ENCODE measurements around the gene SHC2. TPM values are rescaled to one million over a fixed set of nuclear protein-coding genes. Genes with fewer than 3 reads are reported as not detected.

SHC2 gene
- total and polyA plus RNA-seq, 2 experiments from 2014 or later: 2.2 to 4.6 TPM

DNA sequence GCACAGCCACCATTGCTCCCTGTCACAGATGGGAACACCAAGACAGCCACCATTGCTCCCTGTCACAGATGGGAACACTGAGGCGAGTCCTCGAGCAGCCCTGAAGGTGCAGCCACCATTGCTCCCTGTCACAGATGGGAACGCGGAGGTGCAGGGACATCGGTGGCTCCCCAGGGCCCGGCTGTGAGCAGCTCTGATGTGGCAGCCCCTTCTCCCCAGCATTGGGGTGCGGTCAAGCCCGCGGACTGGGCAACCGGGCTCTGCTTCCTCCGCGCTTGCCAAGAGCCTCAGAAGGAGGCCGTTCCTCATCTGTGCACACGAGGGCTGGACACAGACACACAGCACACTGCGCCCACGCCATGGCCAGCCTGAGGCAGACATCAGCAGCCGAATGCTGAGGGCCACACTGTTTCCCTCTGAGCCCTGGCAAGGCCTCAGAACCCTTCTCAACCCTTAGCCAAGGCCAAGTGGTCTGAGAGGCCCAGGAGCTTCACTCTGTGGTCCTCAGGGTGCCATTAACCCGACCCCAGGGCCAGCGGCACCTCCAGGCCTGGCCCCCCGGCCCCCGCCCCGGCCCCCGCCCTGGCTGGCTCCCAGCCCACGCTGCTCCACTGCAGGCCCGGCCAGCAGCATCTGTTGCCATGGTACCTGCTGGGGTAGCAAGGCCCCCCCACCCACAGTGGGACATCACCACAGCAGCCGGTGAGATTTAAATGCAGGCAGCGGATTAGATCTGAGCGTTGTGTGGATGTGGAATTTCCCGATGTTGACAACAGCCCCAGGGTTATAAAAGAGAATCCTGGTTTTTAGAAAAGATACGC lies 70.2 kb downstream of the SHC2 start:
- Histone ChIP-seq H3K4me3 (no peak overlapping the region), H3K4me2 (no peak overlapping the region), H3K27me3 (ENCODE audit: insufficient read depth) (no peaks in the 10 kb centered on the region), H3K79me2 (replicated peaks; ENCODE audit: insufficient read depth) (no peaks in the 10 kb centered on the region), H3K4me1 (ENCODE audit: insufficient read depth) (peaks cover 11% of the 10 kb centered on the region; the same call in 1 of the 2 replicates), H3F3A (replicated peaks; ENCODE audit: low read depth) (peaks cover 6% of the 10 kb centered on the region), H2AFZ (no peak overlapping the region), H3K27ac (ENCODE audit: low read depth) (no peak overlapping the region), H3K9me2 (ENCODE audit: insufficient read depth) (0 out of 2 replicates have a peak, but pooled peaks cover 5% of the 10 kb centered on the region), H4K20me1 (replicated peaks; ENCODE audit: insufficient read depth) (no peaks in the 10 kb centered on the region), H3K36me3 (ENCODE audit: insufficient read depth) (no peaks in the 10 kb centered on the region)
- no peak for DNase-seq (ENCODE audit: low spot score)
- no peak overlapping the region for H3K4me3 Mint-ChIP-seq
- TF ChIP-seq ZNF114 (CRISPR knock-in tag; IDR thresholded peaks at IDR 0.05) (no peak), EZH2 (IDR thresholded peaks at IDR 0.05; ENCODE audit: low read depth, unreplicated experiment) (no peak), CREB1 (CRISPR knock-in tag; IDR thresholded peaks at IDR 0.05; ENCODE audit: low read depth) (no peak), STAT1 (IDR thresholded peaks at IDR 0.05; ENCODE audit: unreplicated experiment) (no peak), JUNB (IDR thresholded peaks at IDR 0.05; ENCODE audit: unreplicated experiment) (no peak), EZH2phosphoT487 (IDR thresholded peaks at IDR 0.05; ENCODE audit: unreplicated experiment) (no peak), ZNF331 (CRISPR knock-in tag; IDR thresholded peaks at IDR 0.05; ENCODE audit: low read depth) (no peak)
- TF ChIP-seq, protein P1, sequence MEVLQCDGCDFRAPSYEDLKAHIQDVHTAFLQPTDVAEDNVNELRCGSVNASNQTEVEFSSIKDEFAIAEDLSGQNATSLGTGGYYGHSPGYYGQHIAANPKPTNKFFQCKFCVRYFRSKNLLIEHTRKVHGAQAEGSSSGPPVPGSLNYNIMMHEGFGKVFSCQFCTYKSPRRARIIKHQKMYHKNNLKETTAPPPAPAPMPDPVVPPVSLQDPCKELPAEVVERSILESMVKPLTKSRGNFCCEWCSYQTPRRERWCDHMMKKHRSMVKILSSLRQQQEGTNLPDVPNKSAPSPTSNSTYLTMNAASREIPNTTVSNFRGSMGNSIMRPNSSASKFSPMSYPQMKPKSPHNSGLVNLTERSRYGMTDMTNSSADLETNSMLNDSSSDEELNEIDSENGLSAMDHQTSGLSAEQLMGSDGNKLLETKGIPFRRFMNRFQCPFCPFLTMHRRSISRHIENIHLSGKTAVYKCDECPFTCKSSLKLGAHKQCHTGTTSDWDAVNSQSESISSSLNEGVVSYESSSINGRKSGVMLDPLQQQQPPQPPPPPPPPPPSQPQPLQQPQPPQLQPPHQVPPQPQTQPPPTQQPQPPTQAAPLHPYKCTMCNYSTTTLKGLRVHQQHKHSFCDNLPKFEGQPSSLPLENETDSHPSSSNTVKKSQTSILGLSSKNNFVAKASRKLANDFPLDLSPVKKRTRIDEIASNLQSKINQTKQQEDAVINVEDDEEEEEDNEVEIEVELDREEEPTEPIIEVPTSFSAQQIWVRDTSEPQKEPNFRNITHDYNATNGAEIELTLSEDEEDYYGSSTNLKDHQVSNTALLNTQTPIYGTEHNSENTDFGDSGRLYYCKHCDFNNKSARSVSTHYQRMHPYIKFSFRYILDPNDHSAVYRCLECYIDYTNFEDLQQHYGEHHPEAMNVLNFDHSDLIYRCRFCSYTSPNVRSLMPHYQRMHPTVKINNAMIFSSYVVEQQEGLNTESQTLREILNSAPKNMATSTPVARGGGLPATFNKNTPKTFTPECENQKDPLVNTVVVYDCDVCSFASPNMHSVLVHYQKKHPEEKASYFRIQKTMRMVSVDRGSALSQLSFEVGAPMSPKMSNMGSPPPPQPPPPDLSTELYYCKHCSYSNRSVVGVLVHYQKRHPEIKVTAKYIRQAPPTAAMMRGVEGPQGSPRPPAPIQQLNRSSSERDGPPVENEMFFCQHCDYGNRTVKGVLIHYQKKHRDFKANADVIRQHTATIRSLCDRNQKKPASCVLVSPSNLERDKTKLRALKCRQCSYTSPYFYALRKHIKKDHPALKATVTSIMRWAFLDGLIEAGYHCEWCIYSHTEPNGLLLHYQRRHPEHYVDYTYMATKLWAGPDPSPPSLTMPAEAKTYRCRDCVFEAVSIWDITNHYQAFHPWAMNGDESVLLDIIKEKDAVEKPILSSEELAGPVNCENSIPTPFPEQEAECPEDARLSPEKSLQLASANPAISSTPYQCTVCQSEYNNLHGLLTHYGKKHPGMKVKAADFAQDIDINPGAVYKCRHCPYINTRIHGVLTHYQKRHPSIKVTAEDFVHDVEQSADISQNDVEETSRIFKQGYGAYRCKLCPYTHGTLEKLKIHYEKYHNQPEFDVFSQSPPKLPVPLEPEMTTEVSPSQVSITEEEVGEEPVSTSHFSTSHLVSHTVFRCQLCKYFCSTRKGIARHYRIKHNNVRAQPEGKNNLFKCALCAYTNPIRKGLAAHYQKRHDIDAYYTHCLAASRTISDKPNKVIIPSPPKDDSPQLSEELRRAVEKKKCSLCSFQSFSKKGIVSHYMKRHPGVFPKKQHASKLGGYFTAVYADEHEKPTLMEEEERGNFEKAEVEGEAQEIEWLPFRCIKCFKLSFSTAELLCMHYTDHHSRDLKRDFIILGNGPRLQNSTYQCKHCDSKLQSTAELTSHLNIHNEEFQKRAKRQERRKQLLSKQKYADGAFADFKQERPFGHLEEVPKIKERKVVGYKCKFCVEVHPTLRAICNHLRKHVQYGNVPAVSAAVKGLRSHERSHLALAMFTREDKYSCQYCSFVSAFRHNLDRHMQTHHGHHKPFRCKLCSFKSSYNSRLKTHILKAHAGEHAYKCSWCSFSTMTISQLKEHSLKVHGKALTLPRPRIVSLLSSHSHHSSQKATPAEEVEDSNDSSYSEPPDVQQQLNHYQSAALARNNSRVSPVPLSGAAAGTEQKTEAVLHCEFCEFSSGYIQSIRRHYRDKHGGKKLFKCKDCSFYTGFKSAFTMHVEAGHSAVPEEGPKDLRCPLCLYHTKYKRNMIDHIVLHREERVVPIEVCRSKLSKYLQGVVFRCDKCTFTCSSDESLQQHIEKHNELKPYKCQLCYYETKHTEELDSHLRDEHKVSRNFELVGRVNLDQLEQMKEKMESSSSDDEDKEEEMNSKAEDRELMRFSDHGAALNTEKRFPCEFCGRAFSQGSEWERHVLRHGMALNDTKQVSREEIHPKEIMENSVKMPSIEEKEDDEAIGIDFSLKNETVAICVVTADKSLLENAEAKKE (CRISPR knock-in tag; IDR thresholded peaks at IDR 0.05): no peak
- TF ChIP-seq, protein P2, sequence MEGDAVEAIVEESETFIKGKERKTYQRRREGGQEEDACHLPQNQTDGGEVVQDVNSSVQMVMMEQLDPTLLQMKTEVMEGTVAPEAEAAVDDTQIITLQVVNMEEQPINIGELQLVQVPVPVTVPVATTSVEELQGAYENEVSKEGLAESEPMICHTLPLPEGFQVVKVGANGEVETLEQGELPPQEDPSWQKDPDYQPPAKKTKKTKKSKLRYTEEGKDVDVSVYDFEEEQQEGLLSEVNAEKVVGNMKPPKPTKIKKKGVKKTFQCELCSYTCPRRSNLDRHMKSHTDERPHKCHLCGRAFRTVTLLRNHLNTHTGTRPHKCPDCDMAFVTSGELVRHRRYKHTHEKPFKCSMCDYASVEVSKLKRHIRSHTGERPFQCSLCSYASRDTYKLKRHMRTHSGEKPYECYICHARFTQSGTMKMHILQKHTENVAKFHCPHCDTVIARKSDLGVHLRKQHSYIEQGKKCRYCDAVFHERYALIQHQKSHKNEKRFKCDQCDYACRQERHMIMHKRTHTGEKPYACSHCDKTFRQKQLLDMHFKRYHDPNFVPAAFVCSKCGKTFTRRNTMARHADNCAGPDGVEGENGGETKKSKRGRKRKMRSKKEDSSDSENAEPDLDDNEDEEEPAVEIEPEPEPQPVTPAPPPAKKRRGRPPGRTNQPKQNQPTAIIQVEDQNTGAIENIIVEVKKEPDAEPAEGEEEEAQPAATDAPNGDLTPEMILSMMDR (conservative IDR thresholded peaks at IDR 0.05; ENCODE audit: low read depth in 2 of 2): no peak
- TF ChIP-seq, protein P3, sequence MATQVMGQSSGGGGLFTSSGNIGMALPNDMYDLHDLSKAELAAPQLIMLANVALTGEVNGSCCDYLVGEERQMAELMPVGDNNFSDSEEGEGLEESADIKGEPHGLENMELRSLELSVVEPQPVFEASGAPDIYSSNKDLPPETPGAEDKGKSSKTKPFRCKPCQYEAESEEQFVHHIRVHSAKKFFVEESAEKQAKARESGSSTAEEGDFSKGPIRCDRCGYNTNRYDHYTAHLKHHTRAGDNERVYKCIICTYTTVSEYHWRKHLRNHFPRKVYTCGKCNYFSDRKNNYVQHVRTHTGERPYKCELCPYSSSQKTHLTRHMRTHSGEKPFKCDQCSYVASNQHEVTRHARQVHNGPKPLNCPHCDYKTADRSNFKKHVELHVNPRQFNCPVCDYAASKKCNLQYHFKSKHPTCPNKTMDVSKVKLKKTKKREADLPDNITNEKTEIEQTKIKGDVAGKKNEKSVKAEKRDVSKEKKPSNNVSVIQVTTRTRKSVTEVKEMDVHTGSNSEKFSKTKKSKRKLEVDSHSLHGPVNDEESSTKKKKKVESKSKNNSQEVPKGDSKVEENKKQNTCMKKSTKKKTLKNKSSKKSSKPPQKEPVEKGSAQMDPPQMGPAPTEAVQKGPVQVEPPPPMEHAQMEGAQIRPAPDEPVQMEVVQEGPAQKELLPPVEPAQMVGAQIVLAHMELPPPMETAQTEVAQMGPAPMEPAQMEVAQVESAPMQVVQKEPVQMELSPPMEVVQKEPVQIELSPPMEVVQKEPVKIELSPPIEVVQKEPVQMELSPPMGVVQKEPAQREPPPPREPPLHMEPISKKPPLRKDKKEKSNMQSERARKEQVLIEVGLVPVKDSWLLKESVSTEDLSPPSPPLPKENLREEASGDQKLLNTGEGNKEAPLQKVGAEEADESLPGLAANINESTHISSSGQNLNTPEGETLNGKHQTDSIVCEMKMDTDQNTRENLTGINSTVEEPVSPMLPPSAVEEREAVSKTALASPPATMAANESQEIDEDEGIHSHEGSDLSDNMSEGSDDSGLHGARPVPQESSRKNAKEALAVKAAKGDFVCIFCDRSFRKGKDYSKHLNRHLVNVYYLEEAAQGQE (IDR thresholded peaks at IDR 0.05; ENCODE audit: unreplicated experiment): no peak
- peaks cover 21% of the 10 kb centered on the region for H3K27me3 Mint-ChIP-seq (ENCODE audit: insufficient read depth, low read depth, poor library complexity)
- ATAC-seq: no peak
- peaks cover 37% of the 10 kb centered on the region for H3K9me3 Mint-ChIP-seq
- no peak overlapping the region for H3K27ac Mint-ChIP-seq
- peaks cover 19% of the 10 kb centered on the region for H3K4me1 Mint-ChIP-seq
- H3K36me3 Mint-ChIP-seq (ENCODE audit: low read depth): peaks cover 12% of the 10 kb centered on the region

All from GM23338 (cell line).